ENCODE measurements around the gene BRF1.

Gene BRF1

DNA sequence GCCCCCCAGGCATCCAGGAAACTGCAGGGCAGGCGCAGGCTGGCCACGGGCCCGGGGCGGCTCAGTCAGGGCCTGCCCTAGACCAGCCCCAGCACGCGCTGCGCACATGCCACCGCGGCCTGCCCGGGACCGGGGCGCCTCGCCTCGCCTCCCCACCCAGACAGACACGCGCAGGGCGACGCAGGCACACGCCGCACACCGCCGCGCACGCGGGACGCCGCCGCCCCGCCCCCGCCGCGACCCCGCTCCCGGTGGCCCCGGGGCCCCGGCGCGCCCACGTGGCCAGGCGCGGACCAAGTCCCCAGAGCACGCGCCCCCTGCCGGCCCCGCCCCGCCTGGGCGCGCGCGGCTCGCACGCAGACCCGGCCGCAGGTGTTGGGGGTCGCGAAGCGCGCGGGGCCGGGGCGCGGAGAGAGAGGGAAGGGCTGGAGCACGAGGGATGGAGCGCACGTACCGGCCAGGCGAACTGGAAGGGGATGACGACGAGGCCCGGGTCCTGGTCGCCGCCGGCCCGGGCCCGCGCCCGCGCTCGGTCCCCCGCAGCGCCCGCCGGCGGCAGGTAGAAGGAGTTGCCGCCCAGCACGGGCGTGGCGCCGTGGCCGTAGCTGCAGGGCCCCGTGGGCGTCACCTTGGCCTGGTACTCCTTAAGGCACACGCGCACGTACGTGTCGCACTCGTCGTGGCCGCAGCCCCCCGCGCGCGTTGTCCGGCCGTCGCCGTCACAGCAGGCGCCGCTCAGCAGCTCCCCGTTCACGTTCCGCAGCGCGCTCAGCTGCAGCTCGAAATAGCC lies 133.3 kb downstream of the BRF1 start:
- no peak; the same call in 1 of the 2 replicates for TF ChIP-seq ZBTB7A (IDR thresholded peaks at IDR 0.05; ENCODE audit: low read depth)
- TF ChIP-seq, protein P1, sequence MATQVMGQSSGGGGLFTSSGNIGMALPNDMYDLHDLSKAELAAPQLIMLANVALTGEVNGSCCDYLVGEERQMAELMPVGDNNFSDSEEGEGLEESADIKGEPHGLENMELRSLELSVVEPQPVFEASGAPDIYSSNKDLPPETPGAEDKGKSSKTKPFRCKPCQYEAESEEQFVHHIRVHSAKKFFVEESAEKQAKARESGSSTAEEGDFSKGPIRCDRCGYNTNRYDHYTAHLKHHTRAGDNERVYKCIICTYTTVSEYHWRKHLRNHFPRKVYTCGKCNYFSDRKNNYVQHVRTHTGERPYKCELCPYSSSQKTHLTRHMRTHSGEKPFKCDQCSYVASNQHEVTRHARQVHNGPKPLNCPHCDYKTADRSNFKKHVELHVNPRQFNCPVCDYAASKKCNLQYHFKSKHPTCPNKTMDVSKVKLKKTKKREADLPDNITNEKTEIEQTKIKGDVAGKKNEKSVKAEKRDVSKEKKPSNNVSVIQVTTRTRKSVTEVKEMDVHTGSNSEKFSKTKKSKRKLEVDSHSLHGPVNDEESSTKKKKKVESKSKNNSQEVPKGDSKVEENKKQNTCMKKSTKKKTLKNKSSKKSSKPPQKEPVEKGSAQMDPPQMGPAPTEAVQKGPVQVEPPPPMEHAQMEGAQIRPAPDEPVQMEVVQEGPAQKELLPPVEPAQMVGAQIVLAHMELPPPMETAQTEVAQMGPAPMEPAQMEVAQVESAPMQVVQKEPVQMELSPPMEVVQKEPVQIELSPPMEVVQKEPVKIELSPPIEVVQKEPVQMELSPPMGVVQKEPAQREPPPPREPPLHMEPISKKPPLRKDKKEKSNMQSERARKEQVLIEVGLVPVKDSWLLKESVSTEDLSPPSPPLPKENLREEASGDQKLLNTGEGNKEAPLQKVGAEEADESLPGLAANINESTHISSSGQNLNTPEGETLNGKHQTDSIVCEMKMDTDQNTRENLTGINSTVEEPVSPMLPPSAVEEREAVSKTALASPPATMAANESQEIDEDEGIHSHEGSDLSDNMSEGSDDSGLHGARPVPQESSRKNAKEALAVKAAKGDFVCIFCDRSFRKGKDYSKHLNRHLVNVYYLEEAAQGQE (IDR thresholded peaks at IDR 0.05; ENCODE audit: low read depth), result no peak
- peak; percentile 66; the same call in 1 of the 2 replicates for TF ChIP-seq TCF12 (IDR thresholded peaks at IDR 0.05; ENCODE audit: low read depth)
- peak; percentile 58; the same call in 1 of the 2 replicates for TF ChIP-seq EGR1 (IDR thresholded peaks at IDR 0.05)
- TF ChIP-seq YY1 (IDR thresholded peaks at IDR 0.05; ENCODE audit: low read depth), result no peak
- no peak; the same call in 1 of the 2 replicates for TF ChIP-seq EP300 (IDR thresholded peaks at IDR 0.05; ENCODE audit: borderline replicate concordance)
- TF ChIP-seq, protein P2, sequence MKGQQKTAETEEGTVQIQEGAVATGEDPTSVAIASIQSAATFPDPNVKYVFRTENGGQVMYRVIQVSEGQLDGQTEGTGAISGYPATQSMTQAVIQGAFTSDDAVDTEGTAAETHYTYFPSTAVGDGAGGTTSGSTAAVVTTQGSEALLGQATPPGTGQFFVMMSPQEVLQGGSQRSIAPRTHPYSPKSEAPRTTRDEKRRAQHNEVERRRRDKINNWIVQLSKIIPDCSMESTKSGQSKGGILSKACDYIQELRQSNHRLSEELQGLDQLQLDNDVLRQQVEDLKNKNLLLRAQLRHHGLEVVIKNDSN (IDR thresholded peaks at IDR 0.05), result 0 out of 2 replicates have a peak, but pooled peaks have one; percentile 27
- TF ChIP-seq FOXM1 (IDR thresholded peaks at IDR 0.05; ENCODE audit: borderline replicate concordance, low read depth), result no peak
- TF ChIP-seq NFIC (IDR thresholded peaks at IDR 0.05), result peak; percentile 70
- TF ChIP-seq, protein P3, sequence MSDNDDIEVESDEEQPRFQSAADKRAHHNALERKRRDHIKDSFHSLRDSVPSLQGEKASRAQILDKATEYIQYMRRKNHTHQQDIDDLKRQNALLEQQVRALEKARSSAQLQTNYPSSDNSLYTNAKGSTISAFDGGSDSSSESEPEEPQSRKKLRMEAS (IDR thresholded peaks at IDR 0.05), result peak; percentile 91
- TF ChIP-seq TEAD4 (IDR thresholded peaks at IDR 0.05), result peak; percentile 47

DNA sequence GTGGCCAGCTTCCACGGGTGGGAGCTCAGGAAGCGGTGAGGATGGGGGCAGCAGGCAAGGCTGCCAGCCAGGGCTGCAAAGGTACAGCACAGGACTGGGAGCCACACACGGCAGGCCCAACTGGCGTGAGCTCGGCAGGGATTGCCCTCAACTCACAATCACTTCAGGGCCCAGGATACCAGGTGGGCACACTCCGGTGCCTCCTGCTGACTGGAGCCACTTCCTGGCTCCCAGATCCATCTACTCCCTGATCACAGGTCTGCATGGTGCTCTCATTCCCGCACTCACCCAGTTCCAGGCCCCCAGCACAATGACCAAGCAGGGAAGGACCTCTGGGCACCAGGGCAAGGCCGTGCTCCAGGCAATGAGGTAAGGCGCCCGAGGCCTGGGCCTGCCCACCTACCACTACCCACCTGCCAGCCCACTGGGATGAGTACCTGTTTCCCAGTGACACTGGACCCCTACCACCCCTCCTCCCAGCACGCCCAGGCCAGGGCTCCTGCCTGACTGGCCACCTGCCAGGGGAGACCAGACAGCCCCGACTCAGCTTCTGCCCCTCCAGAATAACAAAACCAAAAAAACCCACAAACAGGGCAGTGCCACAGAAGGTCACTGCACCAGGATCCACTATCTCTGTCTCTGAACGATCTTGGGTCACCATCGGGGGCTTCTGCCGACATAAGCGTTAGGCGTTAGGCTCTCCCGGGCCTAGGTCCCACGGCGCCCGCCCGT lies 134.1 kb downstream of the BRF1 start:
- TF ChIP-seq FOXM1 (IDR thresholded peaks at IDR 0.05; ENCODE audit: borderline replicate concordance, low read depth) (no peak), CREB1 (IDR thresholded peaks at IDR 0.05; ENCODE audit: low read depth) (no peak), EP300 (IDR thresholded peaks at IDR 0.05; ENCODE audit: borderline replicate concordance) (no peak), EGR1 (IDR thresholded peaks at IDR 0.05) (no peak), NFIC (IDR thresholded peaks at IDR 0.05) (no peak)
- TF ChIP-seq, protein P1 (IDR thresholded peaks at IDR 0.05; ENCODE audit: low read depth), result no peak

DNA sequence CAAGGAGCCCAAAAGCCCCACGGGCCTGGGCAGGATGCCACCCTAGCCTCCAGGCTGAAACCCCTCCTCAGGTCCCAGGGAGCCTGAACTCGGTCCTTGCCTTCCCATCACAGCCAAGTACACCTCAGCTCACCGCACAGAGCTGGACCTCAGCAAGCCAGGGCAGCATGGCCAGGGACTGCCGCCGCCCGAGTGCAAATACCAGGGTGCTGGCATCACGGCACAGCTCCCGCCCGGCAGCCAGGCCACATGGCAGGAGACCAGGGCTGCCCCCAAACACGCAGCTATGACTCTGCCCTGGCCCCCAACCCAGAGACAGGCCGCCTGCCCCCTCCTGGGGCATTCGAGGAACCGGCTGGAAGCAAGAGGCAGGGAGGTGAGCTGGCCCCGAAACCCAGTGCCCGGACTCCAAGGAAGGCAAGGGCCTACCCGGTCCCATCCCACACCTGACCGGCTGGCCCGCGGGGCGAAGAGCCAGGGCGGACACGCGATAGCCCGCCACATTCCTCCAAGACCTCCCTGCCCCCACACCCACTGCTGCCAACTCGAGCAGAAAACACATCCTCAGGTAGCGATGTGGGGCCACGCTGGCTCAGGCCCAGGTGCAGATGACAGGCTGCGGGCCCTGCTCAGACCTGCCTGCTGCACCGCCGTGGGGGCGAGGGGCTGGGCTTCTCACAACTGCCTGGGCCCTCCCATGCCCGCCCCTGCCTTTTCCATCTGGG lies 134.9 kb downstream of the BRF1 start:
- TF ChIP-seq, protein P3 (IDR thresholded peaks at IDR 0.05), result peak; percentile 49
- TF ChIP-seq, protein P1 (IDR thresholded peaks at IDR 0.05; ENCODE audit: low read depth), result no peak
- TF ChIP-seq, protein P2 (IDR thresholded peaks at IDR 0.05), result no peak
- TF ChIP-seq CREB1 (IDR thresholded peaks at IDR 0.05; ENCODE audit: low read depth) (no peak), RAD21 (IDR thresholded peaks at IDR 0.05; ENCODE audit: low read depth) (no peak; the same call in 1 of the 2 replicates), TAF1 (IDR thresholded peaks at IDR 0.05; ENCODE audit: low read depth) (0 out of 2 replicates have a peak, but pooled peaks have one; percentile 5), YY1 (IDR thresholded peaks at IDR 0.05; ENCODE audit: low read depth) (no peak), NFIC (IDR thresholded peaks at IDR 0.05) (peak; percentile 87), TCF12 (IDR thresholded peaks at IDR 0.05; ENCODE audit: low read depth) (peak; percentile 72), ZBTB7A (IDR thresholded peaks at IDR 0.05; ENCODE audit: low read depth) (no peak; the same call in 1 of the 2 replicates), CEBPB (IDR thresholded peaks at IDR 0.05) (no peak), EP300 (IDR thresholded peaks at IDR 0.05; ENCODE audit: borderline replicate concordance) (0 out of 2 replicates have a peak, but pooled peaks have one; percentile 46), TEAD4 (IDR thresholded peaks at IDR 0.05) (peak; percentile 37; the same call in 1 of the 2 replicates), EGR1 (IDR thresholded peaks at IDR 0.05) (no peak), FOXM1 (IDR thresholded peaks at IDR 0.05; ENCODE audit: borderline replicate concordance, low read depth) (no peak)

All from Ishikawa (cell line).